ENCODE measurements around the gene OLFM2. TPM values are rescaled to one million over a fixed set of nuclear protein-coding genes. Genes with fewer than 3 reads are reported as not detected.

The OLFM2 gene
- total RNA-seq, 1 donor from 2014 or later, result 11.4 TPM

GRCh38 chr19:9842834-9843625 lies 93.3 kb downstream of the OLFM2 start:
- H3F3A ChIP-seq (ENCODE audit: low read depth), result no peaks in the 10 kb centered on the region
- no peak overlapping the region for H3K4me2 ChIP-seq
- no peaks in the 10 kb centered on the region for H3K27me3 ChIP-seq
- no peaks in the 10 kb centered on the region for H3K9me3 Mint-ChIP-seq
- DNase-seq (ENCODE audit: low spot score), result no peak
- peaks cover 23% of the 10 kb centered on the region for H4K20me1 ChIP-seq (ENCODE audit: low read depth)
- peaks cover 5% of the 10 kb centered on the region for H3K79me2 ChIP-seq (ENCODE audit: low read depth)
- H3K9me3 ChIP-seq (ENCODE audit: low read depth), result no peaks in the 10 kb centered on the region
- H3K36me3 Mint-ChIP-seq, result peaks cover 26% of the 10 kb centered on the region
- no peak overlapping the region for H3K4me3 ChIP-seq
- H3K4me1 ChIP-seq, result no peaks in the 10 kb centered on the region
- H3K27ac ChIP-seq, result no peak overlapping the region
- no peak overlapping the region for H2AFZ ChIP-seq (replicated peaks)
- H3K36me3 ChIP-seq, result no peaks in the 10 kb centered on the region
- no peak overlapping the region for H3K4me3 Mint-ChIP-seq
- no peaks in the 10 kb centered on the region for H3K4me1 Mint-ChIP-seq
- TF ChIP-seq CTCF (IDR thresholded peaks at IDR 0.05) (no peak), EZH2phosphoT487 (IDR thresholded peaks at IDR 0.05) (no peak), EZH2 (IDR thresholded peaks at IDR 0.05) (no peak)
- H3K27me3 Mint-ChIP-seq (ENCODE audit: insufficient read depth, low read depth), result peaks cover 4% of the 10 kb centered on the region
- H3K27ac Mint-ChIP-seq, result no peak overlapping the region
- H3K9ac ChIP-seq, result no peak overlapping the region

GRCh38 chr19:9839415-9839814 lies 96.9 kb downstream of the OLFM2 start:
- no peak overlapping the region for H3K4me2 ChIP-seq

GRCh38 chr19:9838324-9838723 lies 98.0 kb downstream of the OLFM2 start:
- Mint-ChIP-seq H3K36me3 (peaks cover 16% of the 10 kb centered on the region), H3K4me1 (peaks cover 18% of the 10 kb centered on the region), H3K9me3 (no peaks in the 10 kb centered on the region), H3K4me3 (peak overlapping the region; percentile 55), H3K27ac (no peak overlapping the region), H3K27me3 (ENCODE audit: insufficient read depth, low read depth) (peaks cover 7% of the 10 kb centered on the region)
- H3K27ac ChIP-seq, result no peak overlapping the region
- peaks cover 5% of the 10 kb centered on the region for H3K4me1 ChIP-seq
- H4K20me1 ChIP-seq (ENCODE audit: low read depth), result peaks cover 28% of the 10 kb centered on the region
- H3K4me3 ChIP-seq, result no peak overlapping the region
- H3K27me3 ChIP-seq, result no peaks in the 10 kb centered on the region
- H3K36me3 ChIP-seq, result no peaks in the 10 kb centered on the region
- TF ChIP-seq EZH2 (IDR thresholded peaks at IDR 0.05), result no peak
- TF ChIP-seq EZH2phosphoT487 (IDR thresholded peaks at IDR 0.05), result no peak
- no peak for TF ChIP-seq CTCF (IDR thresholded peaks at IDR 0.05)
- no peak overlapping the region for H3K4me2 ChIP-seq
- no peak for DNase-seq (ENCODE audit: low spot score)
- H3K9me3 ChIP-seq (ENCODE audit: low read depth), result no peaks in the 10 kb centered on the region
- H2AFZ ChIP-seq (replicated peaks), result no peak overlapping the region
- peaks cover 39% of the 10 kb centered on the region for H3K79me2 ChIP-seq (ENCODE audit: low read depth)
- peaks cover 13% of the 10 kb centered on the region for H3F3A ChIP-seq (ENCODE audit: low read depth)
- no peak overlapping the region for H3K9ac ChIP-seq

More at GRCh38 chr19:9839415-9839814, 96.9 kb downstream of the OLFM2 start:
- no peak for TF ChIP-seq CTCF (IDR thresholded peaks at IDR 0.05)
- TF ChIP-seq EZH2 (IDR thresholded peaks at IDR 0.05), result no peak
- TF ChIP-seq EZH2phosphoT487 (IDR thresholded peaks at IDR 0.05), result no peak
- H3K9me3 ChIP-seq (ENCODE audit: low read depth), result no peaks in the 10 kb centered on the region
- peaks cover 7% of the 10 kb centered on the region for H3K27me3 Mint-ChIP-seq (ENCODE audit: insufficient read depth, low read depth)
- peaks cover 33% of the 10 kb centered on the region for H3K79me2 ChIP-seq (ENCODE audit: low read depth)
- no peak overlapping the region for H3K27ac ChIP-seq
- H3K36me3 Mint-ChIP-seq, result peaks cover 20% of the 10 kb centered on the region
- no peaks in the 10 kb centered on the region for H3K9me3 Mint-ChIP-seq
- no peak for DNase-seq (ENCODE audit: low spot score)
- no peak overlapping the region for H2AFZ ChIP-seq (replicated peaks)
- H3K4me1 Mint-ChIP-seq, result peaks cover 13% of the 10 kb centered on the region
- peaks cover 4% of the 10 kb centered on the region for H3F3A ChIP-seq (ENCODE audit: low read depth)
- H3K27ac Mint-ChIP-seq, result no peak overlapping the region
- peaks cover 5% of the 10 kb centered on the region for H3K4me1 ChIP-seq
- H3K9ac ChIP-seq, result no peak overlapping the region
- H3K4me3 Mint-ChIP-seq, result no peak overlapping the region
- no peaks in the 10 kb centered on the region for H3K27me3 ChIP-seq
- no peak overlapping the region for H3K4me3 ChIP-seq
- peaks cover 22% of the 10 kb centered on the region for H4K20me1 ChIP-seq (ENCODE audit: low read depth)
- no peaks in the 10 kb centered on the region for H3K36me3 ChIP-seq

Data from neural progenitor cell (in vitro differentiated cells).